Peyer's patch (tissue), 4 donors: ENCODE data around the gene LMBR1. TPM values are rescaled to one million over a fixed set of nuclear protein-coding genes. Genes with fewer than 3 reads are reported as not detected.
A peak's percentile ranks its signal among the peaks of the same experiment; 100 is the strongest.

Source experiments
- DNase-seq, 3 donors: peaks; one replicate each; pipeline ENCODE4 v3.0.0-alpha.2; 2017 to 2019
- H3K27ac ChIP-seq, 4 donors: fragments of 200-600 bp; sonication (generic); one replicate each; pipeline ENCODE4 v1.5.1; 2016 to 2019
- H3K27me3 ChIP-seq, 2 donors: fragments of 200-600 bp; sonication (generic); one replicate each; pipeline ENCODE4 v1.5.1; 2019
- H3K36me3 ChIP-seq, 3 donors: fragments of 200-600 bp; sonication (generic); one replicate each; pipeline ENCODE4 v1.5.1; 2016 to 2019
- H3K4me1 ChIP-seq, 4 donors: fragments of 200-600 bp; sonication (generic); one replicate each; pipeline ENCODE4 v1.5.1; 2016 to 2019
- H3K4me3 ChIP-seq, 4 donors: fragments of 200-600 bp; sonication (generic); 1 replicate in 3 of 4; 2 replicates in 1 of 4; pipeline ENCODE4 v1.5.1; 2016 to 2019; ENCODE audit warnings: mild to moderate bottlenecking in 1 of 4
- H3K9me3 ChIP-seq, 4 donors: fragments of 200-600 bp; sonication (generic); one replicate each; pipeline ENCODE4 v1.5.1; 2016 to 2019; ENCODE audit warnings: mild to moderate bottlenecking in 1 of 4
- POLR2A ChIP-seq, 2 donors: fragments of 450-650 bp; IDR thresholded peaks; one replicate each; pipeline ENCODE4 v1.5.1; 2017; ENCODE audit warnings: antibody characterized with exemption in 2 of 2, mild to moderate bottlenecking in 2 of 2, moderate library complexity in 2 of 2
- total RNA-seq, 4 donors: library from RNA; depleted of rRNA; stranded (reverse); fragments of >200 nt; gene quantifications; one replicate each; pipeline ENCODE4 v1.1.0, GENCODE V29; 2016
- TF ChIP-seq, protein P1 (sequence below), 6 experiments: fragments of 450-650 bp in 4 of 6; fragments of 200-600 bp in 2 of 6; sonication (generic) in 1 of 6; IDR thresholded peaks; one replicate each; pipeline ENCODE4 v1.5.1; 2017 to 2019; ENCODE audit warnings: antibody characterized with exemption in 6 of 6, mild to moderate bottlenecking in 3 of 6, moderate library complexity in 1 of 6

Gene LMBR1
- total RNA-seq, 4 donors from 2014 or later, result 30.5 to 69.3 (median 62.8) TPM

GRCh38 chr7:156823435-156823834 lies 69.5 kb downstream of the LMBR1 start:
- Histone ChIP-seq H3K9me3 (no peaks in the 10 kb centered on the region), H3K27me3 (no peaks in the 10 kb centered on the region), H3K4me1 (no peaks in the 10 kb centered on the region), H3K36me3 (peaks cover 0 to 3% (median 0%) of the 10 kb centered on the region in 3 donors), H3K4me3 (no peak overlapping the region), H3K27ac (no peak overlapping the region)
- no peak for DNase-seq
- TF ChIP-seq, protein P1, sequence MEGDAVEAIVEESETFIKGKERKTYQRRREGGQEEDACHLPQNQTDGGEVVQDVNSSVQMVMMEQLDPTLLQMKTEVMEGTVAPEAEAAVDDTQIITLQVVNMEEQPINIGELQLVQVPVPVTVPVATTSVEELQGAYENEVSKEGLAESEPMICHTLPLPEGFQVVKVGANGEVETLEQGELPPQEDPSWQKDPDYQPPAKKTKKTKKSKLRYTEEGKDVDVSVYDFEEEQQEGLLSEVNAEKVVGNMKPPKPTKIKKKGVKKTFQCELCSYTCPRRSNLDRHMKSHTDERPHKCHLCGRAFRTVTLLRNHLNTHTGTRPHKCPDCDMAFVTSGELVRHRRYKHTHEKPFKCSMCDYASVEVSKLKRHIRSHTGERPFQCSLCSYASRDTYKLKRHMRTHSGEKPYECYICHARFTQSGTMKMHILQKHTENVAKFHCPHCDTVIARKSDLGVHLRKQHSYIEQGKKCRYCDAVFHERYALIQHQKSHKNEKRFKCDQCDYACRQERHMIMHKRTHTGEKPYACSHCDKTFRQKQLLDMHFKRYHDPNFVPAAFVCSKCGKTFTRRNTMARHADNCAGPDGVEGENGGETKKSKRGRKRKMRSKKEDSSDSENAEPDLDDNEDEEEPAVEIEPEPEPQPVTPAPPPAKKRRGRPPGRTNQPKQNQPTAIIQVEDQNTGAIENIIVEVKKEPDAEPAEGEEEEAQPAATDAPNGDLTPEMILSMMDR (IDR thresholded peaks at IDR 0.05), result no peak
- TF ChIP-seq POLR2A (IDR thresholded peaks at IDR 0.05), result no peak

DNA sequence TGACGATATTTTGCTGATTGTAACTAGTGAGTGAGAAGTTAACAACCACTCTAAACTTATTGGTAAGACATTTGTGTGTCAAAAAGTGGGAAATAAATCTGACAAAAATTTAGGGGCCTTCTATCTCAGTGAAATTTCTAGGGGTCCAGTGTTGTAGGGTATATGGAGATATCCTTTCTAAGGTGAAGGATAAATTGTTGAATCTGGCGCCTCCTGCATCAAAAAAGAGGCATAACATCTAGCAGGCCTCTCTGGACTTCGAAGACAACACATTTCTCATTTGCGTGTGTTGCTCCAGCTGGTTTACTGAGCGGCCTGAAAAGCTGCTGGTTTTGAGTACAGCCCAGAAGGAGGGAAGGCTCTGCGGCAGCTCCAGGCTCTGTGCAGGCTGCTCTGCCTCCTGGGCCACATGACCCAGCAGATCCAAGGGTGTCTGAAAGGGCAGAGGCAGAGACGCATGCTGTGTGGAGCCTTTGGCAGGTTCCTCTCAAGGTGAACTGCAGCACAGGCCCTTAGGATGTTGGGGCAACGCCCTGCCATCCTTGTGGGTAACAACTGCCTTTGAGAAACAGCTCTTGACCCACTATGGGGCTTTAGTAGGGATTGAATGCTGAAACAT lies 72.4 kb downstream of the LMBR1 start:
- DNase-seq, result no peak
- Histone ChIP-seq H3K36me3 (peaks cover 0 to 3% (median 0%) of the 10 kb centered on the region in 3 donors), H3K27ac (no peak overlapping the region), H3K4me1 (no peaks in the 10 kb centered on the region), H3K9me3 (no peaks in the 10 kb centered on the region), H3K27me3 (no peaks in the 10 kb centered on the region), H3K4me3 (no peak overlapping the region)
- TF ChIP-seq, protein P1 (IDR thresholded peaks at IDR 0.05), result peak in 3 of 6 experiments; percentile 18 to 30 (median 23)
- TF ChIP-seq POLR2A (IDR thresholded peaks at IDR 0.05), result no peak

GRCh38 chr7:156819733-156820295 lies 73.2 kb downstream of the LMBR1 start:
- Histone ChIP-seq H3K27ac (no peak overlapping the region), H3K4me1 (no peaks in the 10 kb centered on the region), H3K36me3 (peaks cover 0 to 3% (median 0%) of the 10 kb centered on the region in 3 donors), H3K4me3 (no peak overlapping the region), H3K27me3 (no peaks in the 10 kb centered on the region), H3K9me3 (no peaks in the 10 kb centered on the region)
- TF ChIP-seq, protein P1 (IDR thresholded peaks at IDR 0.05), result no peak
- TF ChIP-seq POLR2A (IDR thresholded peaks at IDR 0.05), result no peak
- no peak for DNase-seq

- Histone ChIP-seq H3K27ac (no peak overlapping the region), H3K4me3 (no peak overlapping the region), H3K36me3 (peaks cover 0 to 3% (median 0%) of the 10 kb centered on the region in 3 donors), H3K4me1 (no peaks in the 10 kb centered on the region), H3K9me3 (no peaks in the 10 kb centered on the region), H3K27me3 (no peaks in the 10 kb centered on the region)
- TF ChIP-seq, protein P1 (IDR thresholded peaks at IDR 0.05), result no peak
- TF ChIP-seq POLR2A (IDR thresholded peaks at IDR 0.05), result no peak
- no peak for DNase-seq
Observed at GRCh38 chr7:156818133-156818532, 74.8 kb downstream of the LMBR1 start.

GRCh38 chr7:156816943-156817572 lies 75.9 kb downstream of the LMBR1 start:
- Histone ChIP-seq H3K4me3 (no peak overlapping the region), H3K4me1 (no peaks in the 10 kb centered on the region), H3K9me3 (no peaks in the 10 kb centered on the region), H3K27ac (no peak overlapping the region), H3K36me3 (peaks cover 0 to 3% (median 0%) of the 10 kb centered on the region in 3 donors), H3K27me3 (no peaks in the 10 kb centered on the region)
- DNase-seq, result no peak
- TF ChIP-seq POLR2A (IDR thresholded peaks at IDR 0.05), result no peak
- TF ChIP-seq, protein P1 (IDR thresholded peaks at IDR 0.05), result peak in 4 of 6 experiments; percentile 25 to 45 (median 40)
